HEK293T (cell line): ENCODE measurements around the gene C20orf204.

Experiments
- FOXM1 ChIP-seq: fragments of 450-650 bp; IDR thresholded peaks from 2 replicates; pipeline ENCODE4 v1.6.1; 2017; ENCODE audit warnings: mild to moderate bottlenecking, borderline replicate concordance
- NFRKB ChIP-seq: fragments of 450-650 bp; IDR thresholded peaks from 2 replicates; pipeline ENCODE4 v1.6.1; 2016; ENCODE audit warnings: mild to moderate bottlenecking, moderate library complexity
- SP1 ChIP-seq: fragments of 450-650 bp; IDR thresholded peaks from 2 replicates; pipeline ENCODE4 v1.6.1; 2017

DNA sequence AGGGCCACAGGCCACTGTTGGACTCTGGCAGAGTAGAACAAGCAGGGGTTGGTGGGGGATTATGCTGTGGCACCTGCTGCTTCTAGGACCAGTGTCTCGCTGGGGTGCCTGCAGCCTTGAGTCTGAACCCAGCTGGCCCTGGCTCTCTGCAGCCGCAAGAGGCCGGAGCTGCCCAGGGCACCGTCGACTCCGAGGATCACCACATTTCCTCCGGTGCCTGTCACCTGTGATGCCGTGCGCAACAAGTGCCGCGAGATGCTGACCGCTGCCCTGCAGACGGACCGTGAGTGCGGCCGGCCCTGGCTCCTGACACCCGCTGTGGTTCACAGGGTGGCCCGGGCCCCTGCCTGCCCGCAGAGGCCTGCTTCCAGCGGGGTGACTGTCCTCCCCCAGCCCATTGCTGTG lies 33.2 kb downstream of the C20orf204 start:
- TF ChIP-seq SP1: no peak
- TF ChIP-seq FOXM1: no peak
- no peak for TF ChIP-seq NFRKB
